H1 (cell line): ENCODE measurements around the gene TACR2. TPM values are rescaled to one million over a fixed set of nuclear protein-coding genes. Genes with fewer than 3 reads are reported as not detected.

Experiments used
- CTCF ChIA-PET: fragments of 300-600 bp; sonication (Branson Sonifier 250); formaldehyde crosslinking; loops from one replicate; lab custom pipeline; 2021; ENCODE audit not compliant: partially characterized antibody; lab: Charles Lee
- POLR2A ChIA-PET: fragments of 300-600 bp; sonication (Branson Sonifier 250); formaldehyde crosslinking; loops from one replicate; lab custom pipeline; 2021; ENCODE audit warnings: inconsistent platforms; ENCODE audit not compliant: partially characterized antibody; lab: Charles Lee
- DNase-seq, 2 experiments: peaks; one replicate each; pipeline versions ENCODE4 v3.0.0 to v3.0.0-alpha.2; 2010 to 2022; ENCODE audit warnings: low spot score in 2 of 2, low read depth in 1 of 2, mixed read lengths in 1 of 2
- FAIRE-seq: peaks from 2 replicates; lab custom pipeline; 2011; peaks lifted over from hg19 to GRCh38; lab: Jason Lieb, UNC
- H2AFZ ChIP-seq: 2 replicates; pipeline ENCODE4 v1.8.1; 2012; ENCODE audit warnings: low read length, inconsistent platforms
- H2AK5ac ChIP-seq: 2 replicates; pipeline ENCODE4 v1.6.1; 2013; ENCODE audit warnings: low read depth, low read length
- H2BK120ac ChIP-seq: replicated peaks from 2 replicates; pipeline ENCODE3; 2013; ENCODE audit warnings: low read depth, low read length, inconsistent platforms
- H2BK12ac ChIP-seq: 2 replicates; pipeline ENCODE4 v1.6.1; 2013; ENCODE audit warnings: low read depth, low read length
- H2BK15ac ChIP-seq: 2 replicates; pipeline ENCODE4 v1.6.1; 2013; ENCODE audit warnings: low read length
- H2BK20ac ChIP-seq: 2 replicates; pipeline ENCODE4 v1.6.1; 2013; ENCODE audit warnings: low read length
- H2BK5ac ChIP-seq: 2 replicates; pipeline ENCODE4 v1.6.1; 2013; ENCODE audit warnings: low read depth, low read length
- H3K14ac ChIP-seq: 2 replicates; pipeline ENCODE4 v1.6.1; 2013; ENCODE audit warnings: inconsistent platforms; ENCODE audit not compliant: insufficient read length
- H3K18ac ChIP-seq: 2 replicates; pipeline ENCODE4 v1.6.1; 2013; ENCODE audit warnings: low read length; ENCODE audit errors: extremely low read depth
- H3K23ac ChIP-seq: 2 replicates; pipeline ENCODE4 v1.6.1; 2013; ENCODE audit warnings: inconsistent platforms; ENCODE audit not compliant: insufficient read length
- H3K23me2 ChIP-seq: 2 replicates; pipeline ENCODE4 v1.6.1; 2013; ENCODE audit warnings: low read depth, low read length
- H3K27ac ChIP-seq: 2 replicates; pipeline ENCODE4 v1.6.1; 2011; ENCODE audit warnings: low read depth, low read length, inconsistent platforms
- H3K27me3 ChIP-seq, 4 experiments: replicated peaks in 1 of 4; 1 replicate in 1 of 4; 2 replicates in 3 of 4; pipeline versions ENCODE4 v1.6.1 to v1.8.1; 2011 to 2013; ENCODE audit warnings: low read length in 3 of 4, mild to moderate bottlenecking in 3 of 4, inconsistent platforms in 2 of 4, mixed read lengths in 2 of 4, moderate library complexity in 1 of 4; ENCODE audit not compliant: control insufficient read depth in 3 of 4, insufficient read depth in 3 of 4; ENCODE audit errors: extremely low read depth in 1 of 4
- H3K36me3 ChIP-seq, 4 experiments: 2 replicates each; pipeline versions ENCODE4 v1.6.1 to v1.8.1; 2011 to 2013; ENCODE audit warnings: mild to moderate bottlenecking in 4 of 4, low read length in 3 of 4, moderate library complexity in 2 of 4, control low read depth in 1 of 4, inconsistent platforms in 1 of 4; ENCODE audit not compliant: insufficient read depth in 4 of 4, control insufficient read depth in 2 of 4
- H3K4ac ChIP-seq: replicated peaks from 2 replicates; pipeline ENCODE3; 2013; ENCODE audit warnings: low read length, low read depth, mixed read lengths, inconsistent platforms; ENCODE audit not compliant: insufficient read length
- H3K4me1 ChIP-seq, 4 experiments: replicated peaks in 1 of 4; 1 replicate in 1 of 4; 2 replicates in 3 of 4; pipeline versions ENCODE4 v1.6.1 to v1.8.1; 2011 to 2013; ENCODE audit warnings: low read length in 3 of 4, inconsistent platforms in 2 of 4, mixed read lengths in 1 of 4; ENCODE audit not compliant: insufficient read depth in 4 of 4, control insufficient read depth in 3 of 4
- H3K4me2 ChIP-seq, 2 experiments: 2 replicates each; pipeline versions ENCODE4 v1.6.1 to v1.8.1; 2011 to 2013; ENCODE audit warnings: low read depth in 2 of 2, low read length in 2 of 2, control low read depth in 1 of 2, inconsistent platforms in 1 of 2, mild to moderate bottlenecking in 1 of 2; ENCODE audit not compliant: insufficient read depth in 1 of 2
- H3K4me3 ChIP-seq, 4 experiments: fragments of 200-600, 300-600 bp in 1 of 4; sonication (generic), shearing (Covaris generic), sonication (Bioruptor Twin) in 1 of 4; 2 replicates each; pipeline versions ENCODE4 v1.5.1 to v1.8.1; 2011 to 2016; ENCODE audit warnings: low read length in 4 of 4, low read depth in 3 of 4, control low read depth in 2 of 4, inconsistent platforms in 2 of 4, mild to moderate bottlenecking in 2 of 4, mixed read lengths in 1 of 4, moderate library complexity in 1 of 4; ENCODE audit not compliant: insufficient read depth in 2 of 4; ENCODE audit errors: extremely low read depth in 1 of 4
- H3K56ac ChIP-seq: replicated peaks from 2 replicates; pipeline ENCODE3; 2013; ENCODE audit warnings: low read depth, mild to moderate bottlenecking, mixed read lengths, low read length, inconsistent platforms; ENCODE audit not compliant: insufficient read length
- H3K79me1 ChIP-seq: 2 replicates; pipeline ENCODE4 v1.6.1; 2013; ENCODE audit warnings: low read depth, low read length, control low read depth
- H3K79me2 ChIP-seq, 2 experiments: 2 replicates each; pipeline versions ENCODE4 v1.6.1 to v1.8.1; 2012 to 2013; ENCODE audit warnings: low read length in 2 of 2, mild to moderate bottlenecking in 2 of 2, inconsistent platforms in 1 of 2; ENCODE audit not compliant: insufficient read depth in 2 of 2, control insufficient read depth in 1 of 2
- H3K9ac ChIP-seq, 4 experiments: replicated peaks in 1 of 4; 1 replicate in 1 of 4; 2 replicates in 3 of 4; pipeline versions ENCODE4 v1.6.1 to v1.8.1; 2011 to 2013; ENCODE audit warnings: low read depth in 3 of 4, low read length in 3 of 4, control low read depth in 2 of 4, mild to moderate bottlenecking in 2 of 4, moderate library complexity in 2 of 4, inconsistent platforms in 1 of 4; ENCODE audit errors: extremely low read depth in 1 of 4
- H3K9me3 ChIP-seq, 2 experiments: 2 replicates each; pipeline versions ENCODE4 v1.6.1 to v1.8.1; 2012 to 2013; ENCODE audit warnings: mild to moderate bottlenecking in 2 of 2, moderate library complexity in 2 of 2, control low read depth in 1 of 2, inconsistent platforms in 1 of 2, low read depth in 1 of 2, low read length in 1 of 2, mixed read lengths in 1 of 2; ENCODE audit not compliant: insufficient read depth in 2 of 2
- H4K20me1 ChIP-seq, 2 experiments: replicated peaks in 1 of 2; 2 replicates each; pipeline versions ENCODE3 to v1.8.1; 2011 to 2013; ENCODE audit warnings: inconsistent platforms in 2 of 2, low read length in 2 of 2, mild to moderate bottlenecking in 1 of 2; ENCODE audit not compliant: insufficient read depth in 2 of 2, control insufficient read depth in 1 of 2
- H4K5ac ChIP-seq: 2 replicates; pipeline ENCODE4 v1.6.1; 2013; ENCODE audit warnings: low read length, low read depth, mixed read lengths, inconsistent platforms; ENCODE audit not compliant: insufficient read length
- H4K8ac ChIP-seq: 2 replicates; pipeline ENCODE4 v1.8.0; 2013; ENCODE audit warnings: mild to moderate bottlenecking, moderate library complexity, low read length, inconsistent platforms; ENCODE audit not compliant: insufficient read depth; ENCODE audit errors: extremely low read depth
- H4K91ac ChIP-seq: replicated peaks from 2 replicates; pipeline ENCODE3; 2013; ENCODE audit warnings: low read length, mixed read lengths, inconsistent platforms; ENCODE audit not compliant: insufficient read length
- ASH2L ChIP-seq: fragments of 200-600, 300-600 bp; sonication (generic); IDR thresholded peaks from one replicate; pipeline ENCODE4 v1.7.1; 2017; ENCODE audit warnings: low read length
- BCL11A ChIP-seq, 2 experiments: IDR thresholded peaks; one replicate each; pipeline ENCODE4 v1.6.1; 2011; ENCODE audit warnings: low read depth in 2 of 2, low read length in 2 of 2, mild to moderate bottlenecking in 2 of 2
- EGR1 ChIP-seq: IDR thresholded peaks from 2 replicates; pipeline ENCODE4 v1.6.1; 2011; ENCODE audit warnings: low read depth, low read length, borderline replicate concordance
- MAX ChIP-seq: IDR thresholded peaks from 2 replicates; pipeline ENCODE4 v1.6.1; 2012; ENCODE audit warnings: inconsistent platforms
- RAD21 ChIP-seq, 2 experiments: IDR thresholded peaks in 1 of 2; conservative IDR thresholded peaks in 1 of 2; 2 replicates each; pipeline ENCODE4 v1.6.1; 2011; ENCODE audit warnings: low read depth in 2 of 2, low read length in 2 of 2, improper control_type of control experiment in 1 of 2, inconsistent platforms in 1 of 2, mild to moderate bottlenecking in 1 of 2, moderate library complexity in 1 of 2
- RFX5 ChIP-seq: IDR thresholded peaks from 2 replicates; pipeline ENCODE4 v1.6.1; 2011; ENCODE audit warnings: low read depth, low read length, improper control_type of control experiment, borderline replicate concordance
- RNF2 ChIP-seq: fragments of 200-900, 300-1000 bp; sonication (generic); IDR thresholded peaks from 2 replicates; pipeline ENCODE4 v1.7.1; 2016; ENCODE audit warnings: borderline replicate concordance, low read depth, mild to moderate bottlenecking, antibody characterized with exemption, low read length; ENCODE audit not compliant: poor library complexity, severe bottlenecking; ENCODE audit errors: missing control alignments
- SP1 ChIP-seq: IDR thresholded peaks from 2 replicates; pipeline ENCODE4 v1.6.1; 2011; ENCODE audit warnings: low read depth, low read length
- USF2 ChIP-seq: IDR thresholded peaks from 2 replicates; pipeline ENCODE4 v1.6.1; 2011; ENCODE audit warnings: low read length, improper control_type of control experiment
- ZNF274 ChIP-seq: IDR thresholded peaks from 2 replicates; pipeline ENCODE4 v1.7.0; 2012; ENCODE audit warnings: low read length, borderline replicate concordance; ENCODE audit errors: extremely low read depth
- WGBS, 2 experiments: shearing (Covaris generic) in 1 of 2; methylation state at CpG; one replicate each; pipeline versions ENCODE4 v1.1.6 to v1.1.7; 2013 to 2015; ENCODE audit warnings: low lambda C conversion rate in 2 of 2, mixed read lengths in 2 of 2, inconsistent platforms in 1 of 2, low coverage in 1 of 2, missing lambda C conversion rate in 1 of 2; ENCODE audit not compliant: insufficient replicate concordance in 2 of 2, insufficient coverage in 1 of 2, insufficient read length in 1 of 2; ENCODE audit errors: extremely low coverage in 1 of 2, missing lambda C conversion rate in 1 of 2; 5-methylcytosine and 5-hydroxymethylcytosine counted together
- polyA plus RNA-seq, 7 experiments: library from polyadenylated mRNA; depleted of rRNA in 3 of 7; stranded (reverse) in 5 of 7; unstranded in 2 of 7; fragments of >200 nt in 5 of 7; fragments of 200-250 nt in 2 of 7; gene quantifications; 1 replicate in 5 of 7; 2 replicates in 1 of 7; 4 replicates in 1 of 7; pipeline versions ENCODE4 v1.2.1 to v1.2.3, GENCODE V29; 2011 to 2013; ENCODE audit warnings: missing spikeins in 2 of 7, mixed read lengths in 2 of 7
- total RNA-seq: library from RNA; stranded (reverse); fragmentation: NEBNext Ultra II Directional; extraction: Animal tissue kit (Norgen Biotek cat#: 25700); gene quantifications from 2 replicates; pipeline ENCODE4 v1.2.1, GENCODE V29; 2021

The TACR2 gene
- total and polyA plus RNA-seq, 2 of the 8 experiments (the other 6 are each of a cell fraction or from before 2014, with no cell fraction given) = 0.06 TPM; not detected in 1

- Histone ChIP-seq H3K23ac (no peak overlapping the region), H3K79me2 (no peaks in the 10 kb centered on the region), H3K56ac (no peak overlapping the region), H3K4ac (no peak overlapping the region), H2BK20ac (no peak overlapping the region), H3K18ac (no peak overlapping the region), H2AFZ (no peak overlapping the region), H3K4me3 (no peak overlapping the region), H2BK120ac (no peak overlapping the region), H3K27me3 (no peaks in the 10 kb centered on the region), H3K36me3 (peaks cover 12 to 52% (median 32%) of the 10 kb centered on the region in 4 experiments), H4K8ac (no peak overlapping the region; the same call in 1 of the 2 replicates), H3K4me1 (no peaks in the 10 kb centered on the region; a peak in 1 of 7 replicates), H2AK5ac (no peak overlapping the region), H4K91ac (no peak overlapping the region), H3K4me2 (no peak overlapping the region), H3K27ac (no peak overlapping the region), H3K9ac (no peak overlapping the region), H3K79me1 (0 out of 2 replicates have a peak, but pooled peaks cover 2% of the 10 kb centered on the region), H2BK15ac (no peak overlapping the region), H2BK5ac (no peak overlapping the region), H3K9me3 (no peaks in the 10 kb centered on the region), H4K20me1 (peaks cover 0 to 6% of the 10 kb centered on the region in 2 experiments), H4K5ac (no peak overlapping the region), H3K14ac (no peak overlapping the region), H2BK12ac (no peak overlapping the region), H3K23me2 (no peaks in the 10 kb centered on the region)
- ChIA-PET CTCF (interaction anchor here (0.9 to 3.0 kb wide), 9 partner anchors 8 to 162 kb away, joined by 3 to 20 read pairs (median 4); partner anchors contain the start of gene HK1), POLR2A (interaction anchor here (1.0 kb wide), 1 partner anchor 9 kb away, joined by 6 read pairs; no protein-coding TSS in a partner anchor)
- no peak for FAIRE-seq
- TF ChIP-seq ASH2L (no peak), RFX5 (no peak), BCL11A (IDR thresholded peaks at IDR 0.05; ENCODE audit: low read depth in 2 of 2, low read length in 2 of 2) (no peak), USF2 (no peak), RNF2 (no peak), EGR1 (no peak), RAD21 (IDR thresholded peaks at IDR 0.05 in 1 of 2, conservative IDR thresholded peaks at IDR 0.05 in 1 of 2; ENCODE audit: low read depth in 2 of 2, low read length in 2 of 2) (no peak), MAX (no peak), ZNF274 (no peak), SP1 (no peak)
- WGBS, 2 experiments = 86% methylated on average over 16 of the region's 16 CpGs; no CpG with 5 or more reads in 1 of the 2 experiments
- DNase-seq = no peak
These were observed 18.3 kb downstream of the TACR2 start for GRCh38 chr10:69398466-69398865.
